Measurements from ENCODE around the gene MAGI2. TPM values are rescaled to one million over a fixed set of nuclear protein-coding genes. Genes with fewer than 3 reads are reported as not detected.

Gene MAGI2
- total RNA-seq, 1 donor from 2014 or later = 6.0 TPM

- DNase-seq (ENCODE audit: low read depth) = no peak
Observed at GRCh38 chr7:78679112-78679876, 774.2 kb downstream of the MAGI2 start.

GRCh38 chr7:78677391-78677790 lies 776.1 kb downstream of the MAGI2 start:
- DNase-seq (ENCODE audit: low read depth) = no peak

- no peak for DNase-seq (ENCODE audit: low read depth)
Observed at GRCh38 chr7:78675511-78675910, 778.0 kb downstream of the MAGI2 start.

DNA sequence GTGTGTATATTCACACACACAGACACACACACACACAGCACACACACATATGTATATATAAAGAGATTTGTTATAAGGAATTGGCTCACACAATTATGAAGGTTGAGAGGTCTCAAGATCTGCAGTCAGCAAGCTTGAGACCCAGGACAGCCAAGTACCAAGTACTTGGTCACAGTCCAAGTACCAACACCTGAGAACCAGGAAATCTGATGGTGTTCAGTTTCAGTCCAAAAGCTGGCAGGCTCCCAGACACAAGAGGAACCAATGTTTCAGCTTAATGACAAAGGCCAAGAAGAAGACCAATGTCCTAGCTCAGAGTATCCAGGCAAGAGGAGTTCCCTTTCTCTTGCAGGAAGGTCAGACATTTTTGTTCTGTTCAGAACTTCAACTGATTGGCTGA lies 780.2 kb downstream of the MAGI2 start:
- DNase-seq (ENCODE audit: low read depth) = peak; percentile 5

DNA sequence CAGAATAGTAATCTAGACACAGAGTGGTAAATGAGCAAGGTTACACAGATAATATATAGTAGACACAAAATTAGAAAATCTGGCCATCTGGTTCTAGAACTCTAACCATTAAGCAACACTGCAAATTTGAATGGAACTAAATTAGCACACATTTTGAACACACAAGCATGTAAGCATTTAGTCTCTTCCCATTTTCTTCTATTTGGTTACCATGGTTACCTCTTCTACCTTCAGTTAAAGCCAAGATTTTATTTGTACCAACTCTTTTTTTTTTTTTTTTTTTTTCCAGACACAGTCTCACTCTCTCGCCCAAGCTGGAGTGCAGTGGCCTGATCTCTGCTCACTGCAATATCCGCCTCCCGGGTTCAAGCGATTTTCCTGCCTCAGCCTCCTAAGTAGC lies 790.5 kb downstream of the MAGI2 start:
- DNase-seq (ENCODE audit: low read depth) = no peak

DNA sequence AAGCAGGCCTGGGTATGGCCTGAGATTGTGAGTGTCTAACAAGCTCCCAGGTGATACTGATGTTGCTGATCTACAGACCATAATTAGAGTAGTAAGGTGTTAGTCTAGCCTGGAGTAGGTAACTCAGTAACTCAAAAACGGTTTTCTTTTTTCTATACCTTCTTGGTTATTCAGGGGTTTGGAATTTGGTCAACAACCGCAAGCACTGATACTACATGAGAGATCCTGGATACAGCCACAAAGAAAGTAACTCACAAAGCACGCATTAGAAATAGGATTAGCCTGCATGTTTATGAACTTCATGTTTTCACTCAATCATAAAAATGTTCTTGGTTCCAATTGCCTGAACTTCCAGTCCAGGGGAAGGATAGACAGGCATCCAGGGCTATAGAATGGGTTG lies 803.5 kb downstream of the MAGI2 start:
- DNase-seq (ENCODE audit: low read depth) = no peak

GRCh38 chr7:78649236-78649635 lies 804.2 kb downstream of the MAGI2 start:
- no peak for DNase-seq (ENCODE audit: low read depth)

GRCh38 chr7:78642751-78643150 lies 810.7 kb downstream of the MAGI2 start:
- DNase-seq (ENCODE audit: low read depth) = peak; percentile 76

DNA sequence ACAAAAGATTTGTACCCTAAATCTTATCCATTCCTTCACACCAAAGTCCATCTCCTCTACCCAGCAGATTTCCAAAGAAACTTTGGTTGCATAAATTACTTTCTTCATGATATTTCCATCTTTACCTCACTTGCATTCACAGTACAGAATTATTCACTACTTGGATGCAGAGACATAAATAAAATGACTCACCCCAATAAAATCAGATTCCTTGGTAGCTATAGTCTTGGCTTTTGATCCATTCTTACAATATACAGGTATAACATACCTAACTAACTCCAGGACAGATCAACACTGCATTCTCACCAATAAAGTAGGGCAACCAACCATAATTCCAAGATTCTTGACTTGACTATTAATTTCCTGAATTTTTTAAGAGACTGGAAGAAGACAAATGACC lies 815.1 kb downstream of the MAGI2 start:
- no peak for DNase-seq (ENCODE audit: low read depth)

DNA sequence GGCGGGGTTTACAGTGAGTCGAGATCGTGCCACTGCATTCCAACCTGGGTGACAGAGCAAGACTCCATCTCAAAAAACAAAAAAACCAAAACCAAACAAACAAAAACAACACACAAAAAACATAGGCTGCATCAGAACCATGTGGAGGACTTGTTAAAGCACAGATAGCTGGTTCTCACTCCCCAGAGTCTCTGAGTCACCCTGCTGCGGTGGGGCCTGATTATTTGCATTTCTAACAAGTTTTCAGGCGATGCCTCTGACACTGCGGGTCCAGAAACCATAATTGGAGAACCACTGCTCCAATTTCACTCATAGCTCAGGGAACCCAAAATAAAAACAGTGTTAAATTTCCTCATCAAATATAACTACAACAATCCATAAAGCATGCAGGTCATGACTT lies 816.7 kb downstream of the MAGI2 start:
- DNase-seq (ENCODE audit: low read depth) = no peak

DNA sequence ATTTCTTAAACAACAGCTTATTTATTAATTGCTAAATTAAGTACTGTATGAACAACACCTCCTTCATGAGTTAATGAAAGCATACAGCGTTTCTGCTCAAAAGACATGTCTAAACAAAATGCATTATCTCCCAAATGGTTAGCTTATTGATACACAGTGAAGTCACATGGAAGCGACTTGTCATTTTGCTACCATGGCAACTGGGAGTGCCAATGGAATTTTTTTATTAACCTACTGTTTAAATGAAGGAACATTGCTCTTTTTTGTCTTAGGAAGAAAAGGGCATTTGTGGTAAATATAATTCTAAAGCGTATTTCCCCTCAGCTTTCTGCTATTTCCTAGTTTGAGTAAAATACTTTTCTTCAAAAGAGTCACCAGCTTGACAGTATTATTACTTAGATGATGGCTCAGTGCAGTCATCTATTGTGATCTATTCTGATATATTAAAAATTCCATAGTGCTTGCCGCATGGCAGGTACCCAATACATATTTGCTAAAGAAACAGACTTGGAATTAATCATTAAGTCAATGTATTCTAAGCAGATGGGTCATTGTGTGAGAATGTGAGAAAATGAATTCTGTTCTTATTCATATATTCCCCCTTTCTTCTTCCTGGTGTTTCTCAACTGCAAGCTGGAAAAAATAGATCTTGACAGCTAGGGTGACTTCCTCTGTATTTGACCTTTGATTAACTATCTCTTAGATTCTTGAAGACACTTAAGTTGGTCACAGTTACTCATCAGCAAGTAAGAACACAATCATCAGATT lies 818.3 kb downstream of the MAGI2 start:
- DNase-seq (ENCODE audit: low read depth) = no peak

GRCh38 chr7:78634093-78634492 lies 819.4 kb downstream of the MAGI2 start:
- no peak for DNase-seq (ENCODE audit: low read depth)

DNA sequence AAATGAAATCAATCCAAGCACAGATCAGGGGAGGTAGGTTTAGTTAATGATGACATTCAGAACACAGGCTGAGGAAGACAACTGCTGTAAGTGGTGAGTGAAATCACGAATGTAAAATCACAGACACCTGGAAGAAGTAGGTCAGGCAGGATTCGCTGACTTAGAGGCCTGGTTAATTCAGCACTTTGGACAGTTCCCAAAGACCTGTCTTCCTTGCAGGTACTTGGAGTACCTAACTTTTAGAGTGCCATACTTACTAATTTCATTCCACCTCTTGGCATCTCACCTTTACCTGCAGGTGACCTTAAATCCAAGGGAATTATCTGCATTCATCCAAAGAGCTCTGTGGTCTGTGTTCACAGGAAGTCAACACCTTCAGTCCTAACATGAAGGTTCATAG lies 832.5 kb downstream of the MAGI2 start:
- DNase-seq (ENCODE audit: low read depth) = peak; percentile 33

- DNase-seq (ENCODE audit: low read depth) = no peak
Observed at GRCh38 chr7:78616539-78616938, 836.9 kb downstream of the MAGI2 start.

GRCh38 chr7:78609281-78609680 lies 844.2 kb downstream of the MAGI2 start:
- no peak for DNase-seq (ENCODE audit: low read depth)

GRCh38 chr7:78607099-78607498 lies 846.4 kb downstream of the MAGI2 start:
- peak; percentile 7 for DNase-seq (ENCODE audit: low read depth)

- peak; percentile 36 for DNase-seq (ENCODE audit: low read depth)
Observed at GRCh38 chr7:78605119-78605518, 848.3 kb downstream of the MAGI2 start.

DNA sequence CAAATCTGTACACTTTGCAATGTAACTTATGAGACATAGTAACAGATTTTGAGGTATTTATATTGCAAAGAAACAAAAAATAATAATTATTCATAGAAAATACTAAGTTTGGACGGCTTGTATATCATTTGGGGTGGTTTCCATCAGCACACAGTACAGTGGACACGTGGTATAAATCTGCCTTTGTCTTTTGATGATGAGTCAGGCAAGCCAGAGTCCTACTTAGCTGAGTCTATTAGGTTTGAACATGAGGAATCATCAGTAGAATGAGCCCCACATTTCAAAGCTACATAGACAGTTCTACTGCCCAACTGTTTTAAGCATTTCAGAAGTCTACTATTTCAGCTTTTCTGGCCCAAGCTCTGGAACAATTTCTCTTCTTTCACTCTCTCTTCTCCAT lies 851.7 kb downstream of the MAGI2 start:
- DNase-seq (ENCODE audit: low read depth) = peak; percentile 18

DNA sequence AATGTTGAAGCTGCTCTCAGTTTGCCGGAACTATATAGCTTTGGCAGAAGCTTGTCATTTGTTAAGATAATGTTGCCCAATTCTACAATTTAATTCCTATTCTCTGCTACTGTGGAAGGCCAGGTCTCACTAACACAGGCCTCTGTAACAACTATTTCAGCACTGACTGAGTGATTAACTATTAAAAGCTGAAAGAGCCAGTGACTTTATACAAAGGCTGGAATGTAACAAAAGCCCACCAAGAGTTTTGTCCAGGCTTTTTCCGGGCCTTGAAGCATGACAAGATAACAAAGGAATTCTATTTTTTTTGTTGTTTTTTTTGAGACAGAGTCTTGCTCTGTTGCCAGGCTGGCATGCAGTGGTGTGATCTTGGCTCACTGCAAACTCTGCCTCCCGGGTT lies 859.3 kb downstream of the MAGI2 start:
- peak; percentile 31 for DNase-seq (ENCODE audit: low read depth)

GRCh38 chr7:78588393-78588792 lies 865.1 kb downstream of the MAGI2 start:
- DNase-seq (ENCODE audit: low read depth) = no peak

- peak; percentile 58 for DNase-seq (ENCODE audit: low read depth)
Observed at GRCh38 chr7:78587443-78588044, 865.9 kb downstream of the MAGI2 start.

- no peak for DNase-seq (ENCODE audit: low read depth)
Observed at GRCh38 chr7:78585980-78586379, 867.5 kb downstream of the MAGI2 start.

All from myocyte (in vitro differentiated cells).